Heart left ventricle (tissue), 13 donors: ENCODE measurements around the gene MAPKAPK3.

ENCODE experiments used
- POLR2A ChIP-seq, 2 donors: fragments of 450-650 bp; IDR thresholded peaks; one replicate each; pipeline ENCODE4 v1.6.1; 2017; ENCODE audit warnings: antibody characterized with exemption in 2 of 2, mild to moderate bottlenecking in 2 of 2, moderate library complexity in 2 of 2
- TF ChIP-seq, protein P1 (sequence below), 12 donors: fragments of 200-600 bp; sonication (generic) in 4 of 12; IDR thresholded peaks; one replicate each; pipeline versions ENCODE4 v1.5.0 to v1.8.0; 2018 to 2022; ENCODE audit warnings: antibody characterized with exemption in 12 of 12, mild to moderate bottlenecking in 5 of 12
- donor health status: ischemic (EF 13 %, LVEDD 7.1; RV severe dilation, severe dysfunction).
- donor health status: DM: no; HTN: yes; CAD: no.
- donor health status: DM: no; HTN: no; CAD: no.
- donor health status: ischemic (EF 25% LVEDD 6.9; RV normal size, moderate dysfunction).
- donor health status: ischemic (EF 25% LVEDD 5.7; RV mildly dilated, moderate dysfunction).
- donor health status: ischemic (EF 35%, LVEDD 5.7; RV mildly dilated, moderate dysfunction).
- donor health status: nonischemic (EF 11% LVEDD 7.7; RV severe dilation, severe dysfunction).
- donor health status: DM: yes; HTN: yes; CAD: no.
- donor health status: PGD.
- donor health status: ischemic (EF 29% LVEDD 5.4; RV normal size, mild dysfunction).
- donor health status: nonischemic (EF 23%, LVEDD 6.1; RV moderate dilation, normal function).

DNA sequence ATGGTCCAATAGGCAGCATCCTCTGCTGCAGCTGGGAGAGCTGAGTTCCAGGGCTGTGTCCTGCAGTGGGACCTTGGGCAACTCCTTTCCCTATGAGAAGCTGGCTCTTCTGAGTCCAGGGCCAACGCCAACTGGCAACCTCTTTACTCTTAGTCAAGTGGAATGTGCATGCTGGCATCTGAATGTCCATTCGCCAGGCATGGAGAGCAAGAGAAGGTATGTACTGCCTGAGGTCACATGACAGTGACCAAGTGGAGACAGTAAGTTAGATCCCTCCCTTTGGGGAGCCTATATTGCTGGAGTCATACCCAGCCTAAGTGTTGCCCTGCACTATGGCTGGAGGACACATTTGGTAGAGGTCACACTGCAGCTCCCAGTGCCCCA is 35.5 kb upstream of the MAPKAPK3 start:
- no peak for TF ChIP-seq POLR2A (IDR thresholded peaks at IDR 0.05)
- TF ChIP-seq, protein P1, sequence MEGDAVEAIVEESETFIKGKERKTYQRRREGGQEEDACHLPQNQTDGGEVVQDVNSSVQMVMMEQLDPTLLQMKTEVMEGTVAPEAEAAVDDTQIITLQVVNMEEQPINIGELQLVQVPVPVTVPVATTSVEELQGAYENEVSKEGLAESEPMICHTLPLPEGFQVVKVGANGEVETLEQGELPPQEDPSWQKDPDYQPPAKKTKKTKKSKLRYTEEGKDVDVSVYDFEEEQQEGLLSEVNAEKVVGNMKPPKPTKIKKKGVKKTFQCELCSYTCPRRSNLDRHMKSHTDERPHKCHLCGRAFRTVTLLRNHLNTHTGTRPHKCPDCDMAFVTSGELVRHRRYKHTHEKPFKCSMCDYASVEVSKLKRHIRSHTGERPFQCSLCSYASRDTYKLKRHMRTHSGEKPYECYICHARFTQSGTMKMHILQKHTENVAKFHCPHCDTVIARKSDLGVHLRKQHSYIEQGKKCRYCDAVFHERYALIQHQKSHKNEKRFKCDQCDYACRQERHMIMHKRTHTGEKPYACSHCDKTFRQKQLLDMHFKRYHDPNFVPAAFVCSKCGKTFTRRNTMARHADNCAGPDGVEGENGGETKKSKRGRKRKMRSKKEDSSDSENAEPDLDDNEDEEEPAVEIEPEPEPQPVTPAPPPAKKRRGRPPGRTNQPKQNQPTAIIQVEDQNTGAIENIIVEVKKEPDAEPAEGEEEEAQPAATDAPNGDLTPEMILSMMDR (IDR thresholded peaks at IDR 0.05), result no peak
